Stomach (tissue), 9 donors: Measurements from ENCODE around the gene LRRFIP1. TPM values are rescaled to one million over a fixed set of nuclear protein-coding genes. Genes with fewer than 3 reads are reported as not detected.

Source experiments
- DNase-seq, 2 donors: peaks; one replicate each; pipeline versions ENCODE4 v3.0.0 to v3.0.0-alpha.2; 2013 to 2019
- H3K27ac ChIP-seq, 5 donors: fragments of 200-600 bp in 4 of 5; sonication (generic) in 4 of 5; one replicate each; pipeline ENCODE4 v1.5.1; 2013 to 2019; ENCODE audit warnings: mild to moderate bottlenecking in 1 of 5, moderate library complexity in 1 of 5
- H3K27me3 ChIP-seq, 3 donors: fragments of 200-600 bp; sonication (generic); one replicate each; pipeline ENCODE4 v1.5.1; 2017 to 2019; ENCODE audit warnings: mixed run types in 1 of 3
- H3K36me3 ChIP-seq, 4 donors: fragments of 200-600 bp; sonication (generic); 1 replicate in 3 of 4; 2 replicates in 1 of 4; pipeline ENCODE4 v1.5.1; 2016 to 2019
- H3K4me1 ChIP-seq, 4 donors: fragments of 200-600 bp; sonication (generic); one replicate each; pipeline ENCODE4 v1.5.1; 2016 to 2019
- H3K4me3 ChIP-seq, 4 donors: fragments of 200-600 bp; sonication (generic) in 3 of 4; one replicate each; pipeline ENCODE4 v1.5.1; 2016 to 2019; ENCODE audit warnings: mild to moderate bottlenecking in 1 of 4
- H3K9me3 ChIP-seq, 4 donors: fragments of 200-600 bp; sonication (generic); one replicate each; pipeline ENCODE4 v1.5.1; 2016 to 2019
- EP300 ChIP-seq: sonication (generic); formaldehyde crosslinking; IDR thresholded peaks from one replicate; pipeline ENCODE4 v1.6.1; 2017; ENCODE audit warnings: antibody characterized with exemption
- POLR2A ChIP-seq, 4 donors: fragments of 450-650 bp; IDR thresholded peaks; one replicate each; pipeline ENCODE4 v1.6.1; 2016; ENCODE audit warnings: antibody characterized with exemption in 4 of 4, control low read depth in 2 of 4, mild to moderate bottlenecking in 1 of 4, moderate library complexity in 1 of 4
- POLR2AphosphoS5 ChIP-seq, 3 donors: sonication (generic); formaldehyde crosslinking; IDR thresholded peaks; one replicate each; pipeline ENCODE4 v1.6.1; 2016; ENCODE audit warnings: antibody characterized with exemption in 3 of 3
- WGBS, 5 donors: extraction: QIAGEN DNeasy Blood & Tissue Kit in 3 of 5; methylation state at CpG; one replicate each; pipeline versions ENCODE4 v1.1.5 to v1.1.7; 2013 to 2018; 5-methylcytosine and 5-hydroxymethylcytosine counted together
- intact Hi-C: fragments of 100-400 bp; cut with DNase I; formaldehyde crosslinking; loops from one replicate; pipeline ENCODE4 v1.15.1; 2023; ENCODE audit warnings: low total_unique reads
- polyA plus RNA-seq, 3 donors: library from polyadenylated mRNA; stranded (reverse); fragments of 200-250 nt; gene quantifications; one replicate each; pipeline ENCODE4 v1.2.3, GENCODE V29; 2013
- total RNA-seq, 5 donors: library from RNA; depleted of rRNA; stranded (reverse); fragments of >200 nt; gene quantifications; one replicate each; pipeline versions ENCODE4 v1.1.0 to v1.2.3, GENCODE V29; 2014 to 2016
- TF ChIP-seq, protein P1 (sequence below), 7 experiments: fragments of 450-650 bp in 4 of 7; fragments of 200-600 bp in 3 of 7; sonication (generic) in 3 of 7; IDR thresholded peaks; one replicate each; pipeline ENCODE4 v1.5.1; 2016 to 2019; ENCODE audit warnings: antibody characterized with exemption in 7 of 7, control low read depth in 2 of 7, mild to moderate bottlenecking in 1 of 7
- donor health status: healthy with polysubstance abuse.
- donor health status: Bipolar disorder and iron deficiency.
- donor health status: healthy.

LRRFIP1 gene
- total and polyA plus RNA-seq, 8 donors, result 31.6 to 201 (median 130) TPM

GRCh38 chr2:237639836-237640220, 12.4 kb downstream of the LRRFIP1 start:
- WGBS, 5 donors, result 79 to 93% (median 86%) methylated on average over 6 of the region's 6 CpGs
- H3K27ac ChIP-seq, result no peak overlapping the region
- H3K4me3 ChIP-seq, result no peak overlapping the region

DNA sequence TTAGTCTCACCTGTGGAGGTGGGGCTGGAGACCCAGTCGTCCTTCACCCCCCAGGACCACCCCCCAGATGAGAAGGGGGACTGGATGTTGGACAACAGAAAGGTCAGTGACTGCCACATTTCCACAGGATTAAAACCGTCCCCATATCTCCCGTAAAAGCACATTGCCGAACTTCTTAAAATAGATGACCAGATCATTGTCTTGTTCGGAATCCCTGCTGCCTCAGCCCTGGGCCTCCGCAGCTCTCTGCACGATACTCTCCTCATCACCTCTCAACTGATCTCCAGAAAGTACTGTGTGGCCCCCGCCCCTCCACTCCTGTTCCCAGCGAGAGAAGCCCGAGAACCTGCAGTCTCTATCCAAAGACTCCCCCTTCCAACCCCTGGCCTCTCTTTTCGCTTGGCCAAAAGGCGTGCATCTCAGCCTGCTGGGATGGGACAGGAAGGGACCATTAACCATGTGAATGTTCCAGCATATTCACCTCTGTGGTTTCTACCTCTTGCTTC, 13.2 kb downstream of the LRRFIP1 start:
- Histone ChIP-seq H3K27me3 (no peaks in the 10 kb centered on the region), H3K4me3 (no peak overlapping the region), H3K36me3 (peaks cover 0 to 9% (median 4%) of the 10 kb centered on the region in 4 donors), H3K9me3 (no peaks in the 10 kb centered on the region), H3K4me1 (peaks cover 0 to 14% (median 0%) of the 10 kb centered on the region in 4 donors), H3K27ac (no peak overlapping the region)
- WGBS, 5 donors, result 88 to 93% (median 90%) methylated on average over 12 of the region's 12 CpGs
- DNase-seq, result no peak
- TF ChIP-seq EP300 (no peak), POLR2A (IDR thresholded peaks at IDR 0.05) (no peak), POLR2AphosphoS5 (IDR thresholded peaks at IDR 0.05) (no peak)
- intact Hi-C loops, result no loop called here

More at GRCh38 chr2:237639836-237640220, 12.4 kb downstream of the LRRFIP1 start:
- Histone ChIP-seq H3K27me3 (no peaks in the 10 kb centered on the region), H3K9me3 (peaks cover 0 to under 1% (median 0%) of the 10 kb centered on the region in 4 donors), H3K36me3 (peaks cover 0 to 3% (median under 1%) of the 10 kb centered on the region in 4 donors), H3K4me1 (peaks cover 0 to 14% (median 0%) of the 10 kb centered on the region in 4 donors)
- TF ChIP-seq, protein P1, sequence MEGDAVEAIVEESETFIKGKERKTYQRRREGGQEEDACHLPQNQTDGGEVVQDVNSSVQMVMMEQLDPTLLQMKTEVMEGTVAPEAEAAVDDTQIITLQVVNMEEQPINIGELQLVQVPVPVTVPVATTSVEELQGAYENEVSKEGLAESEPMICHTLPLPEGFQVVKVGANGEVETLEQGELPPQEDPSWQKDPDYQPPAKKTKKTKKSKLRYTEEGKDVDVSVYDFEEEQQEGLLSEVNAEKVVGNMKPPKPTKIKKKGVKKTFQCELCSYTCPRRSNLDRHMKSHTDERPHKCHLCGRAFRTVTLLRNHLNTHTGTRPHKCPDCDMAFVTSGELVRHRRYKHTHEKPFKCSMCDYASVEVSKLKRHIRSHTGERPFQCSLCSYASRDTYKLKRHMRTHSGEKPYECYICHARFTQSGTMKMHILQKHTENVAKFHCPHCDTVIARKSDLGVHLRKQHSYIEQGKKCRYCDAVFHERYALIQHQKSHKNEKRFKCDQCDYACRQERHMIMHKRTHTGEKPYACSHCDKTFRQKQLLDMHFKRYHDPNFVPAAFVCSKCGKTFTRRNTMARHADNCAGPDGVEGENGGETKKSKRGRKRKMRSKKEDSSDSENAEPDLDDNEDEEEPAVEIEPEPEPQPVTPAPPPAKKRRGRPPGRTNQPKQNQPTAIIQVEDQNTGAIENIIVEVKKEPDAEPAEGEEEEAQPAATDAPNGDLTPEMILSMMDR (IDR thresholded peaks at IDR 0.05), result no peak
- TF ChIP-seq POLR2AphosphoS5 (IDR thresholded peaks at IDR 0.05) (no peak), EP300 (no peak), POLR2A (IDR thresholded peaks at IDR 0.05) (no peak)
- DNase-seq, result no peak
- intact Hi-C loops, result no loop called here

DNA sequence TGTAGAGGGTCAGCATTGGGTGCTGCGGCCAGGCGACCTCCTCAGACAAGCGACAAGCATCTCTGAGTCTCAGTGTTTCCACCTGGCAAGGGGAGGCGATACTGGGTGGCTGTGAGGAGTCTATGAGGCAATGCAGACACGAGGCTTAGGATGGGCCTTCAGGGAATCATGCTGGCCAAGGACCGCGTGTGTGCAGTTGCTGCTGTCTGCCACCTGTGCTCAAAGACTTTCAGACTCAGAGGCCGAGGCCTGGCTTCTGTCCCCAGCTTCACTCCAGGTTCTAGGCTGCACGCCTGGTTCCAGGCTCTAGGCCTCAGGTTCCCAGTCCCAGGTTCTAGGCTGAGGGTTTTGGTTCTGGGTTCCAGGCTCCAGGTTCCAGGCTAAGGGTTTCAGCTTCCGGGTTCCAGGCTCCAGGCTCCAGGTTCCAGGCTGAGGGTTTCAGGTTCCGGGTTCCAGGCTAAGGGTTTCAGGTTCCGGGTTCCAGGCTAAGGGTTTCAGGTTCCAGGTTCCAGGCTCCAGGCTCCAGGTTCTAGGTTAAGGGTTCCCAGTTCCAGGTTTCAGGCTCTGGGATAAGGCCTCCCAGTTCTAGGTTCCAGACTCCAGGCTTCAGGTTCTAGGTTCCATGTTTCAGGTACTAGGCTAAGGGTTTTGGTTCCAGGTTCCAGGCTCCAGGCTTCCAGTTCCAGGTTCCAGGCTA, 14.8 kb downstream of the LRRFIP1 start:
- no peak for TF ChIP-seq POLR2A (IDR thresholded peaks at IDR 0.05)
- no peak for TF ChIP-seq EP300
- 90 to 98% (median 97%) methylated on average over 7 to 12 of the region's 12 CpGs for WGBS, 5 donors
- Histone ChIP-seq H3K27me3 (no peaks in the 10 kb centered on the region), H3K4me1 (peaks cover 0 to 14% (median 0%) of the 10 kb centered on the region in 4 donors), H3K4me3 (no peak overlapping the region), H3K27ac (no peak overlapping the region), H3K36me3 (peaks cover 0 to 9% (median 6%) of the 10 kb centered on the region in 4 donors), H3K9me3 (no peaks in the 10 kb centered on the region)
- intact Hi-C loops, result no loop called here
- DNase-seq, result no peak

GRCh38 chr2:237643066-237643465, 15.7 kb downstream of the LRRFIP1 start:
- intact Hi-C loops, result no loop called here
- WGBS, 5 donors, result 87 to 97% (median 93%) methylated on average over 9 to 13 of the region's 13 CpGs
- no peak for TF ChIP-seq EP300
- TF ChIP-seq, protein P1 (IDR thresholded peaks at IDR 0.05), result no peak
- TF ChIP-seq POLR2AphosphoS5 (IDR thresholded peaks at IDR 0.05), result no peak
- TF ChIP-seq POLR2A (IDR thresholded peaks at IDR 0.05), result no peak

DNA sequence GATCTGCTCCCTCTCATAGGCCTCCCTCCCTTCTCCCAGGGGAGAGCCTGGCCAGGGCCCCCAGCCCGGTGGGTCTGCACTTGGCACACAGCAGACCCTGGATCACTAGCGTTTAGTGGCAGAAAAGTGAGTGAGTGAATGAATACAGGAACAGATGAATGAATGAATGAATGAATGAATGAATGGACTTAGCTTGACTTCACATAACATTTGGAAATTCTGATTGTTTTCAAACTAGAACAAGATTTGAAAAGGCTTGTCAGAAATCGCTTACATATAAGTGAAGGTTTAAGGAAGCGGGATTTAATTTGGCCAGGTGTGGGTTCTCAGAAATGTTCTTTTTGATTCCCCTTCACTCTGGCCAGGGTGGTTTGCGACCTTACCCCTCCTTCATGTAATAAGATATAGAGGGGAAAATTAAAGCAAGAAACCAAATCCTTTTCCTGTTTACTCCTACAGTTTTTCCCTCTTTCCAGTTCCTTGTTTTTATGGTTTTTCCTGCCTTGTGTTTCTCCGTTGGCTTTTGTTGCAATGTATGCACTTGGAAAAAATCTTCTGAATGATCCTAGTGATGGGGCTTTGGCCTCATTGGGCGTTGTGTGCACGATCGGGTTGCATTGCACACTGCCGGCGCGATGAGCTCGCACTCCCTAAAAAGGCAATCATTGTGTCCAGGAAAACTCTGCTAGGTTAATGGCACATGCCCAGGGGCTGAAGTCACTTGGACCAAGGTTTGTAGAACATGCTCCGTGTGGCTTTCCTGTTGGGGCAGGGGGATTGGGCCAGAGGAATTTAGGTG, 16.4 kb downstream of the LRRFIP1 start:
- Histone ChIP-seq H3K36me3 (peaks cover 0 to 9% (median 6%) of the 10 kb centered on the region in 4 donors), H3K4me1 (peaks cover 0 to 12% (median 0%) of the 10 kb centered on the region in 4 donors), H3K27me3 (no peaks in the 10 kb centered on the region), H3K4me3 (no peak overlapping the region), H3K9me3 (no peaks in the 10 kb centered on the region), H3K27ac (no peak overlapping the region)
- no peak for TF ChIP-seq EP300
- TF ChIP-seq, protein P1 (IDR thresholded peaks at IDR 0.05), result no peak
- TF ChIP-seq POLR2AphosphoS5 (IDR thresholded peaks at IDR 0.05), result no peak
- no peak for TF ChIP-seq POLR2A (IDR thresholded peaks at IDR 0.05)
- no peak for DNase-seq
- intact Hi-C loops, result no loop called here
- 92 to 98% (median 94%) methylated on average over 14 of the region's 14 CpGs for WGBS, 5 donors

More at GRCh38 chr2:237643066-237643465, 15.7 kb downstream of the LRRFIP1 start:
- Histone ChIP-seq H3K27ac (no peak overlapping the region), H3K36me3 (peaks cover 0 to 9% (median 6%) of the 10 kb centered on the region in 4 donors), H3K4me3 (no peak overlapping the region), H3K27me3 (no peaks in the 10 kb centered on the region), H3K9me3 (no peaks in the 10 kb centered on the region), H3K4me1 (peaks cover 0 to 14% (median 0%) of the 10 kb centered on the region in 4 donors)
- no peak for DNase-seq
